GM12878 (cell line): ENCODE results near the gene DOK1. TPM values are rescaled to one million over a fixed set of nuclear protein-coding genes. Genes with fewer than 3 reads are reported as not detected.

Source experiments
- ATAC-seq: fragments of 200-7000 bp; cut with Tn5 transposase; 3 replicates; pipeline ENCODE4 v1.9.1; 2020; ENCODE audit warnings: mild to moderate bottlenecking, moderate library complexity
- BruUV-seq: library from RNA; stranded (reverse); fragments of 400-500 nt; replicated peaks from 2 replicates; lab custom pipeline; 2021; lab: Mats Ljungman, UMichigan
- CTCF ChIA-PET: fragments of 300-600 bp; sonication (Branson Sonifier 250); formaldehyde crosslinking; extraction: SDS; loops from one replicate; lab custom pipeline; 2021; ENCODE audit warnings: inconsistent platforms; lab: Yijun Ruan, JAX
- POLR2A ChIA-PET: fragments of 350-600 bp; formaldehyde crosslinking; extraction: SDS; loops from one replicate; lab custom pipeline; 2021; ENCODE audit warnings: inconsistent platforms; lab: Charles Lee
- RAD21 ChIA-PET: fragments of 300-600 bp; sonication (Branson Sonifier 250); formaldehyde crosslinking; loops from one replicate; lab custom pipeline; 2023; ENCODE audit warnings: antibody characterized with exemption; ENCODE audit not compliant: unreplicated experiment; lab: Charles Lee
- SMC1A ChIA-PET: fragments of 300-600 bp; sonication (Branson Sonifier 250); formaldehyde crosslinking; loops from one replicate; lab custom pipeline; 2023; ENCODE audit not compliant: unreplicated experiment, uncharacterized antibody; lab: Charles Lee
- DNase-seq: peaks from one replicate; pipeline ENCODE4 v3.0.0-alpha.2; 2011; ENCODE audit warnings: low read depth, low spot score
- FAIRE-seq: peaks from 3 replicates; lab custom pipeline; 2011; peaks lifted over from hg19 to GRCh38; lab: Jason Lieb, UNC
- H2AFZ ChIP-seq: 2 replicates; pipeline ENCODE4 v1.6.0; 2011; ENCODE audit warnings: low read depth, low read length, control low read depth; ENCODE audit not compliant: control insufficient read depth
- H3K27ac ChIP-seq: 2 replicates; pipeline ENCODE4 v1.5.1; 2011; ENCODE audit warnings: control low read depth; ENCODE audit not compliant: control insufficient read depth, insufficient read depth
- H3K27me3 ChIP-seq, 2 experiments: replicated peaks in 1 of 2; 2 replicates each; pipeline versions ENCODE4 v1.6.0 to v1.6.1; 2011; ENCODE audit warnings: low read length in 1 of 2; ENCODE audit not compliant: control insufficient read depth in 2 of 2, insufficient read depth in 2 of 2
- H3K36me3 ChIP-seq, 2 experiments: 2 replicates each; pipeline ENCODE4 v1.5.1; 2011; ENCODE audit warnings: low read length in 1 of 2; ENCODE audit not compliant: control insufficient read depth in 2 of 2, insufficient read depth in 2 of 2
- H3K4me1 ChIP-seq: 2 replicates; pipeline ENCODE4 v1.6.1; 2011; ENCODE audit warnings: mild to moderate bottlenecking, low read length, moderate library complexity, mixed read lengths; ENCODE audit not compliant: control insufficient read depth, insufficient read depth
- H3K4me2 ChIP-seq: 2 replicates; pipeline ENCODE4 v1.6.0; 2011; ENCODE audit warnings: control low read depth; ENCODE audit not compliant: control insufficient read depth, insufficient read depth
- H3K4me3 ChIP-seq: fragments of 200-600 bp; sonication (generic); 2 replicates; pipeline ENCODE4 v1.5.1; 2016
- H3K79me2 ChIP-seq: 2 replicates; pipeline ENCODE4 v1.6.0; 2011; ENCODE audit warnings: low read length; ENCODE audit not compliant: control insufficient read depth, insufficient read depth
- H3K9ac ChIP-seq: 2 replicates; pipeline ENCODE4 v1.8.0; 2011; ENCODE audit warnings: low read length, control low read depth, mixed read lengths; ENCODE audit not compliant: control insufficient read depth, insufficient read depth
- H3K9me3 ChIP-seq: replicated peaks from 3 replicates; pipeline ENCODE4 v1.5.1; 2011; ENCODE audit warnings: mild to moderate bottlenecking, low read length; ENCODE audit not compliant: control insufficient read depth, insufficient read depth
- H4K20me1 ChIP-seq: 2 replicates; pipeline ENCODE4 v1.6.0; 2011; ENCODE audit not compliant: control insufficient read depth, insufficient read depth
- ATF2 ChIP-seq: IDR thresholded peaks from 2 replicates; pipeline ENCODE4 v1.6.1; 2012; ENCODE audit warnings: low read length, inconsistent platforms
- BRCA1 ChIP-seq: IDR thresholded peaks from 2 replicates; pipeline ENCODE4 v1.6.1; 2011; ENCODE audit warnings: low read depth, low read length, improper control_type of control experiment
- CBX5 ChIP-seq: sonication (generic); IDR thresholded peaks from 2 replicates; pipeline ENCODE4 v1.6.1; 2016; ENCODE audit warnings: low read depth, moderate library complexity, mild to moderate bottlenecking, inconsistent platforms
- FOS ChIP-seq: IDR thresholded peaks from 3 replicates; pipeline ENCODE4 v1.6.1; 2011; ENCODE audit warnings: borderline replicate concordance; ENCODE audit not compliant: insufficient read length; ENCODE audit errors: extremely low read depth
- HSF1 ChIP-seq: fragments of 150-350 bp; IDR thresholded peaks from 2 replicates; pipeline ENCODE4 v1.6.1; 2014; ENCODE audit warnings: mild to moderate bottlenecking, low read depth, low read length
- NFYB ChIP-seq: IDR thresholded peaks from 2 replicates; pipeline ENCODE4 v1.6.1; 2011; ENCODE audit warnings: low read depth, mild to moderate bottlenecking, low read length, improper control_type of control experiment, moderate library complexity; ENCODE audit not compliant: insufficient read depth
- POLR2AphosphoS2 ChIP-seq: IDR thresholded peaks from 2 replicates; pipeline ENCODE4 v1.6.1; 2011; ENCODE audit warnings: low read depth, mild to moderate bottlenecking, low read length, improper control_type of control experiment, moderate library complexity
- POU2F2 ChIP-seq: IDR thresholded peaks from 3 replicates; pipeline ENCODE4 v1.6.1; 2011; ENCODE audit warnings: low read depth, mild to moderate bottlenecking, low read length, borderline replicate concordance
- WRNIP1 ChIP-seq: IDR thresholded peaks from 2 replicates; pipeline ENCODE4 v1.6.1; 2011; ENCODE audit warnings: low read depth, low read length, improper control_type of control experiment, borderline replicate concordance
- WGBS: methylation state at CpG from one replicate; pipeline ENCODE4 v1.1.6; 2016; ENCODE audit warnings: low lambda C conversion rate; ENCODE audit not compliant: insufficient replicate concordance, insufficient coverage; ENCODE audit errors: missing lambda C conversion rate; 5-methylcytosine and 5-hydroxymethylcytosine counted together
- in situ Hi-C: fragments of 300-500 bp; cut with MboI; formaldehyde crosslinking; loops from 9 replicates; pipeline ENCODE4 v1.14.3; 2018; ENCODE audit warnings: mixed read lengths
- intact Hi-C: fragments of 100-400 bp; cut with micrococcal nuclease; formaldehyde crosslinking; loops from one replicate; pipeline ENCODE4 v1.14.2; 2022; ENCODE audit not compliant: unreplicated experiment
- polyA plus RNA-seq, 11 experiments: library from polyadenylated mRNA; depleted of rRNA in 4 of 11; unstranded in 6 of 11; stranded (reverse) in 5 of 11; fragments of >200 nt; fragmentation: Nextera tagmentation in 4 of 11; fragmentation: Illumina TruSeq in 1 of 11; extraction: Ambion mirVana in 4 of 11; extraction: Trizol in 1 of 11; gene quantifications; 1 replicate in 1 of 11; 2 replicates in 10 of 11; pipeline versions ENCODE4 v1.2.1 to v1.2.3, GENCODE V29; 2011 to 2016; ENCODE audit warnings: inconsistent platforms in 2 of 11, missing spikeins in 2 of 11, low read depth in 1 of 11
- total RNA-seq, 4 experiments: library from RNA; depleted of rRNA in 3 of 4; stranded (reverse); fragments of >200 nt in 3 of 4; fragmentation: Illumina TruSeq in 1 of 4; extraction: Trizol in 1 of 4; gene quantifications; 2 replicates each; pipeline versions ENCODE4 v1.2.1 to v1.2.3, GENCODE V29; 2013 to 2021
- TF ChIP-seq, protein P1 (sequence below): fragments of 450-650 bp; IDR thresholded peaks from 2 replicates; pipeline ENCODE4 v1.6.1; 2017; ENCODE audit warnings: low read depth, mild to moderate bottlenecking, moderate library complexity

The DOK1 gene
- total and polyA plus RNA-seq, 10 of the 15 experiments (the other 5 are each of a cell fraction or from before 2014, with no cell fraction given) = 1.4 to 104 (median 59.7) TPM

- in situ Hi-C loops = no loop called here
- no peaks in the 10 kb centered on the region for H3K9me3 ChIP-seq
- intact Hi-C loops = no loop called here
- ChIA-PET SMC1A (interaction anchor here (0.9 to 9.9 kb wide), 4 partner anchors 17 to 61 kb away, joined by 3 to 208 read pairs (median 28); partner anchors contain the start of gene PCGF1), RAD21 (interaction anchor here (1.5 to 7.5 kb wide), 2 partner anchors 43 to 61 kb away, joined by 7 to 158 read pairs; partner anchors contain the start of genes CCDC142 and TTC31), CTCF (interaction anchor here (9.6 to 10.4 kb wide), 3 partner anchors 20 to 62 kb away, joined by 96 to 226 read pairs (median 135); partner anchors contain the start of gene PCGF1), POLR2A (interaction anchor here (1.0 to 2.6 kb wide), 4 partner anchors 17 to 61 kb away, joined by 4 to 10 read pairs (median 4); partner anchors contain the start of gene PCGF1)
- peaks cover 12 to 17% of the 10 kb centered on the region in 2 experiments for H3K36me3 ChIP-seq
- 86% methylated on average over 10 of the region's 10 CpGs for WGBS
- no peaks in the 10 kb centered on the region for H4K20me1 ChIP-seq
- peaks cover 30% of the 10 kb centered on the region for H3K79me2 ChIP-seq
- FAIRE-seq (no peak), DNase-seq (no peak)
- no peak overlapping the region for H3K4me3 ChIP-seq
- no peak for TF ChIP-seq BRCA1
- TF ChIP-seq FOS = no peak
- no peak; the same call in 1 of the 2 replicates for TF ChIP-seq POLR2AphosphoS2
- no peak for TF ChIP-seq POU2F2
- TF ChIP-seq CBX5 = no peak
- TF ChIP-seq HSF1 = no peak
- TF ChIP-seq NFYB = no peak
- no peak for TF ChIP-seq WRNIP1
- no peak for TF ChIP-seq ATF2
- TF ChIP-seq, protein P1, sequence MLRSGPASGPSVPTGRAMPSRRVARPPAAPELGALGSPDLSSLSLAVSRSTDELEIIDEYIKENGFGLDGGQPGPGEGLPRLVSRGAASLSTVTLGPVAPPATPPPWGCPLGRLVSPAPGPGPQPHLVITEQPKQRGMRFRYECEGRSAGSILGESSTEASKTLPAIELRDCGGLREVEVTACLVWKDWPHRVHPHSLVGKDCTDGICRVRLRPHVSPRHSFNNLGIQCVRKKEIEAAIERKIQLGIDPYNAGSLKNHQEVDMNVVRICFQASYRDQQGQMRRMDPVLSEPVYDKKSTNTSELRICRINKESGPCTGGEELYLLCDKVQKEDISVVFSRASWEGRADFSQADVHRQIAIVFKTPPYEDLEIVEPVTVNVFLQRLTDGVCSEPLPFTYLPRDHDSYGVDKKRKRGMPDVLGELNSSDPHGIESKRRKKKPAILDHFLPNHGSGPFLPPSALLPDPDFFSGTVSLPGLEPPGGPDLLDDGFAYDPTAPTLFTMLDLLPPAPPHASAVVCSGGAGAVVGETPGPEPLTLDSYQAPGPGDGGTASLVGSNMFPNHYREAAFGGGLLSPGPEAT = no peak
- TF ChIP-seq, all 136 proteins: peak for 0
- H3K9ac ChIP-seq = no peak overlapping the region
- H2AFZ ChIP-seq = no peak overlapping the region
- BruUV-seq = no TSS peak
- no peak for ATAC-seq
- H3K27me3 ChIP-seq = no peaks in the 10 kb centered on the region
- H3K27ac ChIP-seq = no peak overlapping the region
- peaks cover 21% of the 10 kb centered on the region for H3K4me1 ChIP-seq
- H3K4me2 ChIP-seq = no peak overlapping the region
Measured at GRCh38 chr2:74524955-74525716, 29.4 kb upstream of the DOK1 start.
